GM23338 (cell line): ENCODE results near the gene FGD4. TPM values are rescaled to one million over a fixed set of nuclear protein-coding genes. Genes with fewer than 3 reads are reported as not detected.

ENCODE experiments used
- ATAC-seq: fragments of 200-7000 bp; cut with Tn5 transposase; 3 replicates; pipeline ENCODE4 v1.9.1; 2020
- DNase-seq: peaks from one replicate; pipeline ENCODE4 v3.0.0-alpha.2; 2015; ENCODE audit warnings: low spot score
- H2AFZ ChIP-seq: fragments of 200-600 bp; sonication (generic); 2 replicates; pipeline ENCODE4 v1.8.0; 2016; ENCODE audit warnings: antibody characterized with exemption, mild to moderate bottlenecking, moderate library complexity
- H3F3A ChIP-seq: fragments of 200-600 bp; sonication (generic); replicated peaks from 2 replicates; pipeline ENCODE4 v1.8.0; 2017; ENCODE audit warnings: antibody characterized with exemption, mixed run types, low read depth
- H3K27ac ChIP-seq: fragments of 200-600 bp; sonication (generic); 2 replicates; pipeline ENCODE4 v1.6.1; 2016; ENCODE audit warnings: low read depth
- H3K27me3 ChIP-seq: fragments of 200-600 bp; sonication (generic); 2 replicates; pipeline ENCODE4 v1.8.0; 2016; ENCODE audit warnings: mild to moderate bottlenecking, mixed run types, moderate library complexity; ENCODE audit not compliant: insufficient read depth
- H3K36me3 ChIP-seq: fragments of 200-600 bp; sonication (generic); 2 replicates; pipeline ENCODE4 v1.8.0; 2016; ENCODE audit warnings: mild to moderate bottlenecking; ENCODE audit not compliant: insufficient read depth
- H3K4me1 ChIP-seq: fragments of 200-600 bp; sonication (generic); 2 replicates; pipeline ENCODE4 v1.8.0; 2016; ENCODE audit warnings: mild to moderate bottlenecking, moderate library complexity; ENCODE audit not compliant: insufficient read depth
- H3K4me2 ChIP-seq: fragments of 200-600 bp; sonication (generic); 2 replicates; pipeline ENCODE4 v1.7.1; 2017; ENCODE audit warnings: mixed run types
- H3K4me3 ChIP-seq: fragments of 200-600 bp; sonication (generic); 2 replicates; pipeline ENCODE4 v1.6.1; 2016; ENCODE audit warnings: mixed run types
- H3K79me2 ChIP-seq: fragments of 200-600 bp; sonication (generic); replicated peaks from 2 replicates; pipeline ENCODE4 v1.8.0; 2017; ENCODE audit warnings: mild to moderate bottlenecking; ENCODE audit not compliant: insufficient read depth
- H3K9me2 ChIP-seq: fragments of 200-600 bp; sonication (generic); 2 replicates; pipeline ENCODE4 v1.8.0; 2017; ENCODE audit not compliant: insufficient read depth
- H4K20me1 ChIP-seq: fragments of 200-600 bp; sonication (generic); replicated peaks from 2 replicates; pipeline ENCODE4 v1.8.0; 2017; ENCODE audit warnings: mild to moderate bottlenecking; ENCODE audit not compliant: insufficient read depth
- H3K27ac Mint-ChIP-seq: 2 replicates; pipeline ENCODE4 v1.8.0; 2020; ENCODE audit warnings: inconsistent platforms, mild to moderate bottlenecking, moderate library complexity, mixed read lengths
- H3K27me3 Mint-ChIP-seq: 3 replicates; pipeline ENCODE4 v1.8.0; 2022; ENCODE audit warnings: low read depth, mild to moderate bottlenecking, moderate library complexity, mixed read lengths, inconsistent platforms; ENCODE audit not compliant: insufficient read depth, poor library complexity
- H3K36me3 Mint-ChIP-seq: 3 replicates; pipeline ENCODE4 v1.8.0; 2021; ENCODE audit warnings: low read depth, mild to moderate bottlenecking, inconsistent platforms, moderate library complexity, mixed read lengths
- H3K4me1 Mint-ChIP-seq: 3 replicates; pipeline ENCODE4 v1.8.0; 2020; ENCODE audit warnings: mild to moderate bottlenecking, inconsistent platforms, mixed read lengths
- H3K4me3 Mint-ChIP-seq: 3 replicates; pipeline ENCODE4 v1.8.0; 2021; ENCODE audit warnings: moderate library complexity, mild to moderate bottlenecking, inconsistent platforms, mixed read lengths
- H3K9me3 Mint-ChIP-seq: 3 replicates; pipeline ENCODE4 v1.8.0; 2020; ENCODE audit warnings: moderate library complexity, mild to moderate bottlenecking, inconsistent platforms, mixed read lengths
- CREB1 ChIP-seq: fragments of 250-450 bp; sonication (Bioruptor Pico); IDR thresholded peaks from 2 replicates; pipeline ENCODE4 v1.5.0; 2020; ENCODE audit warnings: low read depth, mild to moderate bottlenecking, moderate library complexity
- EZH2 ChIP-seq: fragments of 200-600 bp; sonication (generic); IDR thresholded peaks from one replicate; pipeline ENCODE4 v1.8.0; 2017; ENCODE audit warnings: antibody characterized with exemption, mild to moderate bottlenecking, low read depth; ENCODE audit not compliant: unreplicated experiment
- EZH2phosphoT487 ChIP-seq: fragments of 200-600 bp; sonication (generic); IDR thresholded peaks from one replicate; pipeline ENCODE4 v1.8.1; 2018; ENCODE audit warnings: antibody characterized with exemption; ENCODE audit not compliant: unreplicated experiment
- JUNB ChIP-seq: IDR thresholded peaks from one replicate; pipeline ENCODE4 v1.6.1; 2016; ENCODE audit warnings: antibody characterized with exemption; ENCODE audit not compliant: unreplicated experiment
- NANOG ChIP-seq: IDR thresholded peaks from 2 replicates; pipeline ENCODE4 v1.6.1; 2016; ENCODE audit warnings: antibody characterized with exemption, borderline replicate concordance
- POLR2AphosphoS5 ChIP-seq: IDR thresholded peaks from 2 replicates; pipeline ENCODE4 v1.6.1; 2016; ENCODE audit warnings: antibody characterized with exemption, low read depth
- STAT1 ChIP-seq: IDR thresholded peaks from one replicate; pipeline ENCODE4 v1.6.1; 2016; ENCODE audit warnings: antibody characterized with exemption; ENCODE audit not compliant: unreplicated experiment
- ZNF114 ChIP-seq: fragments of 250-450 bp; sonication (Bioruptor Pico); IDR thresholded peaks from 2 replicates; pipeline ENCODE4 v1.5.0; 2020; ENCODE audit warnings: mild to moderate bottlenecking, moderate library complexity
- ZNF331 ChIP-seq: fragments of 250-450 bp; sonication (Bioruptor Pico); IDR thresholded peaks from 2 replicates; pipeline ENCODE4 v1.5.0; 2020; ENCODE audit warnings: low read depth, mild to moderate bottlenecking, moderate library complexity
- polyA plus RNA-seq: library from polyadenylated mRNA; unstranded; fragments of >200 nt; fragmentation: Nextera tagmentation; extraction: Ambion mirVana; gene quantifications from 2 replicates; pipeline ENCODE4 v1.2.1, GENCODE V29; 2016
- total RNA-seq: library from RNA; depleted of rRNA; stranded (reverse); fragments of >200 nt; shearing (Covaris generic); gene quantifications from 2 replicates; pipeline ENCODE4 v1.2.3, GENCODE V29; 2014
- TF ChIP-seq, protein P1 (sequence below), 2 experiments: fragments of 200-600 bp in 1 of 2; sonication (generic) in 1 of 2; conservative IDR thresholded peaks; 2 replicates each; pipeline versions ENCODE4 v1.5.1 to v1.6.1; 2016 to 2017; ENCODE audit warnings: antibody characterized with exemption in 2 of 2, low read depth in 2 of 2, mild to moderate bottlenecking in 2 of 2, moderate library complexity in 1 of 2
- TF ChIP-seq, protein P2 (sequence below): fragments of 250-450 bp; sonication (Bioruptor Pico); IDR thresholded peaks from 2 replicates; pipeline ENCODE4 v1.5.0; 2020; ENCODE audit warnings: mild to moderate bottlenecking, moderate library complexity
- TF ChIP-seq, protein P3 (sequence below): IDR thresholded peaks from 2 replicates; pipeline ENCODE4 v1.6.1; 2016; ENCODE audit warnings: antibody characterized with exemption
- TF ChIP-seq, protein P4 (sequence below): IDR thresholded peaks from one replicate; pipeline ENCODE4 v1.6.1; 2018; ENCODE audit warnings: antibody characterized with exemption; ENCODE audit not compliant: unreplicated experiment

Gene FGD4
- total and polyA plus RNA-seq, 2 experiments from 2014 or later, result 24.3 to 54.3 TPM

DNA sequence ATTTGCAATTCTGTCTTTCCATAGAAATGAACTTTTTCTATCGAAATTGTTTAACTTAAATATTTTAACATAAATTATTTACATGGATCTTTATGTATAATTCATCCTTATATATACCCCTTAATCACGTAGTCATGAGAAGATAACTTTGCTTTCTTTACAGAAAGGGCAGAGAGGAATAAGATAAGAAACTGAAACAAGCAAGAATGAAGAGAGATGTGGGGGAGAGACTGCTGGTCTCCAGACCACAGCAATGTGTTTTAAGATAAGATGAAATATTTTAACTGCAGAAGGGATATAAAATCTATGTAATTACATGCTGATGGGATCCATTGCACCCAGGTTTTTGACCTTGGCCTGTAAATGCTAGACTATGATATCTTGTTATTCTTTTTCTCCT, 245.1 kb downstream of the FGD4 start:
- ATAC-seq (no peak), DNase-seq (no peak)
- no peaks in the 10 kb centered on the region for H4K20me1 ChIP-seq
- H3K9me2 ChIP-seq, result no peaks in the 10 kb centered on the region
- Mint-ChIP-seq H3K9me3 (no peaks in the 10 kb centered on the region), H3K27ac (no peak overlapping the region), H3K27me3 (no peaks in the 10 kb centered on the region), H3K4me1 (no peaks in the 10 kb centered on the region), H3K36me3 (peaks cover 18% of the 10 kb centered on the region; the same call in 2 of the 3 replicates), H3K4me3 (no peak overlapping the region)
- H3K4me1 ChIP-seq, result no peaks in the 10 kb centered on the region
- no peak overlapping the region for H2AFZ ChIP-seq
- no peaks in the 10 kb centered on the region for H3K79me2 ChIP-seq
- TF ChIP-seq, protein P1, sequence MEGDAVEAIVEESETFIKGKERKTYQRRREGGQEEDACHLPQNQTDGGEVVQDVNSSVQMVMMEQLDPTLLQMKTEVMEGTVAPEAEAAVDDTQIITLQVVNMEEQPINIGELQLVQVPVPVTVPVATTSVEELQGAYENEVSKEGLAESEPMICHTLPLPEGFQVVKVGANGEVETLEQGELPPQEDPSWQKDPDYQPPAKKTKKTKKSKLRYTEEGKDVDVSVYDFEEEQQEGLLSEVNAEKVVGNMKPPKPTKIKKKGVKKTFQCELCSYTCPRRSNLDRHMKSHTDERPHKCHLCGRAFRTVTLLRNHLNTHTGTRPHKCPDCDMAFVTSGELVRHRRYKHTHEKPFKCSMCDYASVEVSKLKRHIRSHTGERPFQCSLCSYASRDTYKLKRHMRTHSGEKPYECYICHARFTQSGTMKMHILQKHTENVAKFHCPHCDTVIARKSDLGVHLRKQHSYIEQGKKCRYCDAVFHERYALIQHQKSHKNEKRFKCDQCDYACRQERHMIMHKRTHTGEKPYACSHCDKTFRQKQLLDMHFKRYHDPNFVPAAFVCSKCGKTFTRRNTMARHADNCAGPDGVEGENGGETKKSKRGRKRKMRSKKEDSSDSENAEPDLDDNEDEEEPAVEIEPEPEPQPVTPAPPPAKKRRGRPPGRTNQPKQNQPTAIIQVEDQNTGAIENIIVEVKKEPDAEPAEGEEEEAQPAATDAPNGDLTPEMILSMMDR (conservative IDR thresholded peaks at IDR 0.05; ENCODE audit: low read depth in 2 of 2), result no peak
- TF ChIP-seq, protein P2, sequence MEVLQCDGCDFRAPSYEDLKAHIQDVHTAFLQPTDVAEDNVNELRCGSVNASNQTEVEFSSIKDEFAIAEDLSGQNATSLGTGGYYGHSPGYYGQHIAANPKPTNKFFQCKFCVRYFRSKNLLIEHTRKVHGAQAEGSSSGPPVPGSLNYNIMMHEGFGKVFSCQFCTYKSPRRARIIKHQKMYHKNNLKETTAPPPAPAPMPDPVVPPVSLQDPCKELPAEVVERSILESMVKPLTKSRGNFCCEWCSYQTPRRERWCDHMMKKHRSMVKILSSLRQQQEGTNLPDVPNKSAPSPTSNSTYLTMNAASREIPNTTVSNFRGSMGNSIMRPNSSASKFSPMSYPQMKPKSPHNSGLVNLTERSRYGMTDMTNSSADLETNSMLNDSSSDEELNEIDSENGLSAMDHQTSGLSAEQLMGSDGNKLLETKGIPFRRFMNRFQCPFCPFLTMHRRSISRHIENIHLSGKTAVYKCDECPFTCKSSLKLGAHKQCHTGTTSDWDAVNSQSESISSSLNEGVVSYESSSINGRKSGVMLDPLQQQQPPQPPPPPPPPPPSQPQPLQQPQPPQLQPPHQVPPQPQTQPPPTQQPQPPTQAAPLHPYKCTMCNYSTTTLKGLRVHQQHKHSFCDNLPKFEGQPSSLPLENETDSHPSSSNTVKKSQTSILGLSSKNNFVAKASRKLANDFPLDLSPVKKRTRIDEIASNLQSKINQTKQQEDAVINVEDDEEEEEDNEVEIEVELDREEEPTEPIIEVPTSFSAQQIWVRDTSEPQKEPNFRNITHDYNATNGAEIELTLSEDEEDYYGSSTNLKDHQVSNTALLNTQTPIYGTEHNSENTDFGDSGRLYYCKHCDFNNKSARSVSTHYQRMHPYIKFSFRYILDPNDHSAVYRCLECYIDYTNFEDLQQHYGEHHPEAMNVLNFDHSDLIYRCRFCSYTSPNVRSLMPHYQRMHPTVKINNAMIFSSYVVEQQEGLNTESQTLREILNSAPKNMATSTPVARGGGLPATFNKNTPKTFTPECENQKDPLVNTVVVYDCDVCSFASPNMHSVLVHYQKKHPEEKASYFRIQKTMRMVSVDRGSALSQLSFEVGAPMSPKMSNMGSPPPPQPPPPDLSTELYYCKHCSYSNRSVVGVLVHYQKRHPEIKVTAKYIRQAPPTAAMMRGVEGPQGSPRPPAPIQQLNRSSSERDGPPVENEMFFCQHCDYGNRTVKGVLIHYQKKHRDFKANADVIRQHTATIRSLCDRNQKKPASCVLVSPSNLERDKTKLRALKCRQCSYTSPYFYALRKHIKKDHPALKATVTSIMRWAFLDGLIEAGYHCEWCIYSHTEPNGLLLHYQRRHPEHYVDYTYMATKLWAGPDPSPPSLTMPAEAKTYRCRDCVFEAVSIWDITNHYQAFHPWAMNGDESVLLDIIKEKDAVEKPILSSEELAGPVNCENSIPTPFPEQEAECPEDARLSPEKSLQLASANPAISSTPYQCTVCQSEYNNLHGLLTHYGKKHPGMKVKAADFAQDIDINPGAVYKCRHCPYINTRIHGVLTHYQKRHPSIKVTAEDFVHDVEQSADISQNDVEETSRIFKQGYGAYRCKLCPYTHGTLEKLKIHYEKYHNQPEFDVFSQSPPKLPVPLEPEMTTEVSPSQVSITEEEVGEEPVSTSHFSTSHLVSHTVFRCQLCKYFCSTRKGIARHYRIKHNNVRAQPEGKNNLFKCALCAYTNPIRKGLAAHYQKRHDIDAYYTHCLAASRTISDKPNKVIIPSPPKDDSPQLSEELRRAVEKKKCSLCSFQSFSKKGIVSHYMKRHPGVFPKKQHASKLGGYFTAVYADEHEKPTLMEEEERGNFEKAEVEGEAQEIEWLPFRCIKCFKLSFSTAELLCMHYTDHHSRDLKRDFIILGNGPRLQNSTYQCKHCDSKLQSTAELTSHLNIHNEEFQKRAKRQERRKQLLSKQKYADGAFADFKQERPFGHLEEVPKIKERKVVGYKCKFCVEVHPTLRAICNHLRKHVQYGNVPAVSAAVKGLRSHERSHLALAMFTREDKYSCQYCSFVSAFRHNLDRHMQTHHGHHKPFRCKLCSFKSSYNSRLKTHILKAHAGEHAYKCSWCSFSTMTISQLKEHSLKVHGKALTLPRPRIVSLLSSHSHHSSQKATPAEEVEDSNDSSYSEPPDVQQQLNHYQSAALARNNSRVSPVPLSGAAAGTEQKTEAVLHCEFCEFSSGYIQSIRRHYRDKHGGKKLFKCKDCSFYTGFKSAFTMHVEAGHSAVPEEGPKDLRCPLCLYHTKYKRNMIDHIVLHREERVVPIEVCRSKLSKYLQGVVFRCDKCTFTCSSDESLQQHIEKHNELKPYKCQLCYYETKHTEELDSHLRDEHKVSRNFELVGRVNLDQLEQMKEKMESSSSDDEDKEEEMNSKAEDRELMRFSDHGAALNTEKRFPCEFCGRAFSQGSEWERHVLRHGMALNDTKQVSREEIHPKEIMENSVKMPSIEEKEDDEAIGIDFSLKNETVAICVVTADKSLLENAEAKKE (CRISPR knock-in tag), result no peak
- TF ChIP-seq NANOG, result no peak
- TF ChIP-seq ZNF114 (CRISPR knock-in tag), result no peak
- TF ChIP-seq POLR2AphosphoS5, result no peak
- TF ChIP-seq EZH2phosphoT487, result no peak
- no peak for TF ChIP-seq EZH2
- no peak for TF ChIP-seq JUNB
- TF ChIP-seq CREB1 (CRISPR knock-in tag), result no peak
- TF ChIP-seq, protein P3, sequence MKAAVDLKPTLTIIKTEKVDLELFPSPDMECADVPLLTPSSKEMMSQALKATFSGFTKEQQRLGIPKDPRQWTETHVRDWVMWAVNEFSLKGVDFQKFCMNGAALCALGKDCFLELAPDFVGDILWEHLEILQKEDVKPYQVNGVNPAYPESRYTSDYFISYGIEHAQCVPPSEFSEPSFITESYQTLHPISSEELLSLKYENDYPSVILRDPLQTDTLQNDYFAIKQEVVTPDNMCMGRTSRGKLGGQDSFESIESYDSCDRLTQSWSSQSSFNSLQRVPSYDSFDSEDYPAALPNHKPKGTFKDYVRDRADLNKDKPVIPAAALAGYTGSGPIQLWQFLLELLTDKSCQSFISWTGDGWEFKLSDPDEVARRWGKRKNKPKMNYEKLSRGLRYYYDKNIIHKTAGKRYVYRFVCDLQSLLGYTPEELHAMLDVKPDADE, result no peak
- no peak for TF ChIP-seq ZNF331 (CRISPR knock-in tag)
- TF ChIP-seq, protein P4, sequence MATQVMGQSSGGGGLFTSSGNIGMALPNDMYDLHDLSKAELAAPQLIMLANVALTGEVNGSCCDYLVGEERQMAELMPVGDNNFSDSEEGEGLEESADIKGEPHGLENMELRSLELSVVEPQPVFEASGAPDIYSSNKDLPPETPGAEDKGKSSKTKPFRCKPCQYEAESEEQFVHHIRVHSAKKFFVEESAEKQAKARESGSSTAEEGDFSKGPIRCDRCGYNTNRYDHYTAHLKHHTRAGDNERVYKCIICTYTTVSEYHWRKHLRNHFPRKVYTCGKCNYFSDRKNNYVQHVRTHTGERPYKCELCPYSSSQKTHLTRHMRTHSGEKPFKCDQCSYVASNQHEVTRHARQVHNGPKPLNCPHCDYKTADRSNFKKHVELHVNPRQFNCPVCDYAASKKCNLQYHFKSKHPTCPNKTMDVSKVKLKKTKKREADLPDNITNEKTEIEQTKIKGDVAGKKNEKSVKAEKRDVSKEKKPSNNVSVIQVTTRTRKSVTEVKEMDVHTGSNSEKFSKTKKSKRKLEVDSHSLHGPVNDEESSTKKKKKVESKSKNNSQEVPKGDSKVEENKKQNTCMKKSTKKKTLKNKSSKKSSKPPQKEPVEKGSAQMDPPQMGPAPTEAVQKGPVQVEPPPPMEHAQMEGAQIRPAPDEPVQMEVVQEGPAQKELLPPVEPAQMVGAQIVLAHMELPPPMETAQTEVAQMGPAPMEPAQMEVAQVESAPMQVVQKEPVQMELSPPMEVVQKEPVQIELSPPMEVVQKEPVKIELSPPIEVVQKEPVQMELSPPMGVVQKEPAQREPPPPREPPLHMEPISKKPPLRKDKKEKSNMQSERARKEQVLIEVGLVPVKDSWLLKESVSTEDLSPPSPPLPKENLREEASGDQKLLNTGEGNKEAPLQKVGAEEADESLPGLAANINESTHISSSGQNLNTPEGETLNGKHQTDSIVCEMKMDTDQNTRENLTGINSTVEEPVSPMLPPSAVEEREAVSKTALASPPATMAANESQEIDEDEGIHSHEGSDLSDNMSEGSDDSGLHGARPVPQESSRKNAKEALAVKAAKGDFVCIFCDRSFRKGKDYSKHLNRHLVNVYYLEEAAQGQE, result no peak
- no peak for TF ChIP-seq STAT1
- no peak overlapping the region for H3K4me2 ChIP-seq
- H3K36me3 ChIP-seq, result peaks cover 9% of the 10 kb centered on the region; the same call in 1 of the 2 replicates
- H3K27ac ChIP-seq, result no peak overlapping the region
- H3K4me3 ChIP-seq, result no peak overlapping the region
- H3F3A ChIP-seq, result 0 out of 2 replicates have a peak, but pooled peaks cover 5% of the 10 kb centered on the region
- no peaks in the 10 kb centered on the region for H3K27me3 ChIP-seq
